GM12892 (cell line): ENCODE results near the gene FIBCD1.

ENCODE experiments used
- POLR2A ChIP-seq: IDR thresholded peaks from 2 replicates; pipeline ENCODE4 v1.6.1; 2011; ENCODE audit warnings: low read depth, low read length, control low read depth
- POLR2AphosphoS5 ChIP-seq: IDR thresholded peaks from 2 replicates; pipeline ENCODE4 v1.6.1; 2011; ENCODE audit warnings: low read depth, low read length, control low read depth
- TAF1 ChIP-seq: IDR thresholded peaks from 2 replicates; pipeline ENCODE4 v1.6.1; 2011; ENCODE audit warnings: low read depth, mild to moderate bottlenecking, control low read depth, low read length, borderline replicate concordance

DNA sequence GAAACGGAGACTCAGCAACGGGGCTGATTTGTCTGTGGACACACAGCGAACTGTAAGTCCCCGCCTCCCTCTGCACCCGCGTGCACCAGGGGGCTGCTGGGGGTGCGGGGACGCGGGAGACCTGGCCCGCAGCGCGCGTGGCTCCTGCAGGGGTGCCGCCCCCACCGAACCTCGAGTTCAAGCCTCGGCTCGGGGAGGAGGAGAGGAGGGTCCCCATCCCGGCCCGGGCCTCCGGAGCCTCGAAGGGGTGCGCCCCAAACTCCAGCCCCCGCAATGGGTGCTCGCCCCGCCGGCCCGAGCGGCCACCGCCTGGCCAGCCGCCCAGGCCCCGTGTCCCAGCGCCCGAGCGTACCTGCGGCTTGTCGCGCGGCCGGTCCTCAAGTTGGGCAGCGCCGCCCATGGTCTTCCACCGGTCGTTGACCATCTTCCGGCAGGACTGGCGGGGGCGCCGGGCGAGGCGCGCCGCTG, 829 bp downstream of the FIBCD1 start:
- no peak for TF ChIP-seq POLR2A
- TF ChIP-seq POLR2AphosphoS5 = no peak
- no peak for TF ChIP-seq TAF1
